Type B pancreatic cell (in vitro differentiated cells): ENCODE results near the gene MED22. TPM values are rescaled to one million over a fixed set of nuclear protein-coding genes. Genes with fewer than 3 reads are reported as not detected.
"Not testable (repeated sequence)": the region's sequence is repeated elsewhere in the genome, so short reads cannot be mapped to it uniquely, and the experiment has no call there.

Experiments used
- DNase-seq: peaks from one replicate; pipeline ENCODE4 v3.0.0; 2021; ENCODE audit warnings: mixed read lengths; ENCODE audit not compliant: unreplicated experiment; ENCODE audit errors: extremely low spot score
- H3K27ac Mint-ChIP-seq: 2 replicates; pipeline ENCODE4 v1.8.0; 2021; ENCODE audit warnings: mild to moderate bottlenecking, mixed read lengths
- H3K27me3 Mint-ChIP-seq: 2 replicates; pipeline ENCODE4 v1.8.0; 2021; ENCODE audit warnings: mixed read lengths
- H3K36me3 Mint-ChIP-seq: 2 replicates; pipeline ENCODE4 v1.8.0; 2021; ENCODE audit warnings: mixed read lengths
- H3K4me1 Mint-ChIP-seq: one replicate; pipeline ENCODE4 v1.8.0; 2021; ENCODE audit warnings: mixed read lengths; ENCODE audit not compliant: unreplicated experiment
- H3K4me3 Mint-ChIP-seq: 2 replicates; pipeline ENCODE4 v1.8.0; 2021; ENCODE audit warnings: mild to moderate bottlenecking, mixed read lengths
- H3K9me3 Mint-ChIP-seq: 2 replicates; pipeline ENCODE4 v1.8.0; 2021; ENCODE audit warnings: mixed read lengths
- CTCF ChIP-seq: fragments of 200-600 bp; sonication (generic); conservative IDR thresholded peaks from 2 replicates; pipeline ENCODE4 v1.5.0; 2021; ENCODE audit warnings: antibody characterized with exemption, mild to moderate bottlenecking
- total RNA-seq: library from RNA; stranded (reverse); gene quantifications from 2 replicates; pipeline ENCODE4 v1.2.1, GENCODE V29; 2021; ENCODE audit warnings: low replicate concordance

The MED22 gene
- total RNA-seq, 1 donor from 2014 or later = 38.2 TPM

- TF ChIP-seq CTCF = no peak
- H3K27ac Mint-ChIP-seq = no peak overlapping the region
- peak; percentile 64 for DNase-seq
- no peaks in the 10 kb centered on the region for H3K36me3 Mint-ChIP-seq
- H3K4me1 Mint-ChIP-seq = no peaks in the 10 kb centered on the region
- H3K27me3 Mint-ChIP-seq = peaks cover 18% of the 10 kb centered on the region
- no peaks in the 10 kb centered on the region for H3K9me3 Mint-ChIP-seq
- H3K4me3 Mint-ChIP-seq = no peak overlapping the region
These were observed 43.8 kb downstream of the MED22 start for GRCh38 chr9:133304158-133304470.

- Mint-ChIP-seq H3K4me1 (no peaks in the 10 kb centered on the region), H3K9me3 (no peaks in the 10 kb centered on the region), H3K36me3 (no peaks in the 10 kb centered on the region), H3K27ac (no peak overlapping the region), H3K27me3 (peaks cover 18% of the 10 kb centered on the region), H3K4me3 (no peak overlapping the region)
- DNase-seq = peak; percentile 58
- TF ChIP-seq CTCF = no peak
These were observed 44.4 kb downstream of the MED22 start for GRCh38 chr9:133303266-133304157.

GRCh38 chr9:133301253-133302230, 46.4 kb downstream of the MED22 start:
- Mint-ChIP-seq H3K27ac (no peak overlapping the region), H3K9me3 (no peaks in the 10 kb centered on the region), H3K4me3 (no peak overlapping the region), H3K36me3 (no peaks in the 10 kb centered on the region), H3K27me3 (peaks cover 14% of the 10 kb centered on the region), H3K4me1 (no peaks in the 10 kb centered on the region)
- peak; percentile 34 for DNase-seq
- TF ChIP-seq CTCF = no peak

GRCh38 chr9:133299996-133300395, 47.9 kb downstream of the MED22 start:
- peak; percentile 57 for DNase-seq
- not testable (repeated sequence) for H3K36me3 Mint-ChIP-seq, H3K27ac Mint-ChIP-seq, H3K9me3 Mint-ChIP-seq, H3K4me3 Mint-ChIP-seq, H3K4me1 Mint-ChIP-seq
- peaks cover 18% of the 10 kb centered on the region for H3K27me3 Mint-ChIP-seq

GRCh38 chr9:133294257-133294656, 53.7 kb downstream of the MED22 start:
- Mint-ChIP-seq H3K36me3 (no peaks in the 10 kb centered on the region), H3K4me1 (no peaks in the 10 kb centered on the region), H3K9me3 (peaks cover 5% of the 10 kb centered on the region), H3K27me3 (peaks cover 24% of the 10 kb centered on the region), H3K27ac (no peak overlapping the region), H3K4me3 (no peak overlapping the region)
- no peak for DNase-seq
- TF ChIP-seq CTCF = no peak
